ENCODE results near the gene PCSK2. TPM values are rescaled to one million over a fixed set of nuclear protein-coding genes. Genes with fewer than 3 reads are reported as not detected.

The PCSK2 gene
- total RNA-seq, 1 experiment from 2014 or later = 245 TPM

GRCh38 chr20:17298751-17299150 is 71.9 kb downstream of the PCSK2 start:
- ChIA-PET CTCF (no interaction called here), POLR2A (ENCODE audit: low non-redundant PET) (no interaction called here)
- peaks cover 11% of the 10 kb centered on the region for H3K9me3 ChIP-seq (ENCODE audit: low read depth, low read length, poor library complexity, severe bottlenecking)
- intact Hi-C loops (cut with micrococcal nuclease; ENCODE audit: unreplicated experiment) = loop anchor here (5.0 kb wide), 1 partner anchor 126 kb away; no protein-coding TSS in a partner anchor
- peaks cover 53% of the 10 kb centered on the region for H3K4me1 ChIP-seq (ENCODE audit: insufficient read depth, low read length, poor library complexity, severe bottlenecking)
- no TSS peak for BruUV-seq (replicated peaks)
- no peak for DNase-seq (ENCODE audit: low spot score)
- TF ChIP-seq CTCF (conservative IDR thresholded peaks at IDR 0.05; ENCODE audit: low read depth, low read length) = no peak
- TF ChIP-seq EZH2 (IDR thresholded peaks at IDR 0.05; ENCODE audit: borderline replicate concordance, low read depth, low read length, poor library complexity, severe bottlenecking) = no peak
- H3K36me3 ChIP-seq (ENCODE audit: insufficient read depth, low read length, poor library complexity, severe bottlenecking) = peaks cover 10% of the 10 kb centered on the region
- H3K4me3 ChIP-seq (ENCODE audit: low read depth, low read length, poor library complexity, severe bottlenecking) = no peak overlapping the region
- no peaks in the 10 kb centered on the region for H3K27me3 ChIP-seq (replicated peaks; ENCODE audit: insufficient read depth, low read depth, low read length, poor library complexity)
- peak overlapping the region; percentile 34 for H3K27ac ChIP-seq (ENCODE audit: low read depth, low read length, poor library complexity, severe bottlenecking)

GRCh38 chr20:17300113-17300512 is 73.3 kb downstream of the PCSK2 start:
- no peaks in the 10 kb centered on the region for H3K27me3 ChIP-seq (replicated peaks; ENCODE audit: insufficient read depth, low read depth, low read length, poor library complexity)
- H3K4me3 ChIP-seq (ENCODE audit: low read depth, low read length, poor library complexity, severe bottlenecking) = no peak overlapping the region
- H3K27ac ChIP-seq (ENCODE audit: low read depth, low read length, poor library complexity, severe bottlenecking) = peak overlapping the region; percentile 35
- intact Hi-C loops (cut with micrococcal nuclease; ENCODE audit: unreplicated experiment) = no loop called here
- peaks cover 54% of the 10 kb centered on the region for H3K4me1 ChIP-seq (ENCODE audit: insufficient read depth, low read length, poor library complexity, severe bottlenecking)
- no peak for DNase-seq (ENCODE audit: low spot score)
- no peak for TF ChIP-seq CTCF (conservative IDR thresholded peaks at IDR 0.05; ENCODE audit: low read depth, low read length)
- no peak for TF ChIP-seq EZH2 (IDR thresholded peaks at IDR 0.05; ENCODE audit: borderline replicate concordance, low read depth, low read length, poor library complexity, severe bottlenecking)
- BruUV-seq (replicated peaks) = no TSS peak
- CTCF ChIA-PET = no interaction called here
- H3K9me3 ChIP-seq (ENCODE audit: low read depth, low read length, poor library complexity, severe bottlenecking) = peaks cover 11% of the 10 kb centered on the region
- H3K36me3 ChIP-seq (ENCODE audit: insufficient read depth, low read length, poor library complexity, severe bottlenecking) = peaks cover 10% of the 10 kb centered on the region
- POLR2A ChIA-PET (ENCODE audit: low non-redundant PET) = no interaction called here

- Histone ChIP-seq H3K9me3 (ENCODE audit: low read depth, low read length, poor library complexity, severe bottlenecking) (peaks cover 9% of the 10 kb centered on the region), H3K36me3 (ENCODE audit: insufficient read depth, low read length, poor library complexity, severe bottlenecking) (peaks cover 10% of the 10 kb centered on the region), H3K4me1 (ENCODE audit: insufficient read depth, low read length, poor library complexity, severe bottlenecking) (peaks cover 15% of the 10 kb centered on the region), H3K4me3 (ENCODE audit: low read depth, low read length, poor library complexity, severe bottlenecking) (no peak overlapping the region), H3K27me3 (replicated peaks; ENCODE audit: insufficient read depth, low read depth, low read length, poor library complexity) (no peaks in the 10 kb centered on the region), H3K27ac (ENCODE audit: low read depth, low read length, poor library complexity, severe bottlenecking) (no peak overlapping the region)
- DNase-seq (ENCODE audit: low spot score) = no peak
- intact Hi-C loops (cut with micrococcal nuclease; ENCODE audit: unreplicated experiment) = no loop called here
- BruUV-seq (replicated peaks) = no TSS peak
- CTCF ChIA-PET = no interaction called here
- TF ChIP-seq EZH2 (IDR thresholded peaks at IDR 0.05; ENCODE audit: borderline replicate concordance, low read depth, low read length, poor library complexity, severe bottlenecking) (no peak), CTCF (conservative IDR thresholded peaks at IDR 0.05; ENCODE audit: low read depth, low read length) (no peak)
- POLR2A ChIA-PET (ENCODE audit: low non-redundant PET) = no interaction called here
These were observed 77.9 kb downstream of the PCSK2 start for GRCh38 chr20:17304774-17305173.

Measured in A673 (cell line).